Measurements from ENCODE around the gene CPB2. TPM values are rescaled to one million over a fixed set of nuclear protein-coding genes. Genes with fewer than 3 reads are reported as not detected.

The CPB2 gene
- total RNA-seq, 4 donors from 2014 or later = not detected

GRCh38 chr13:46126552-46127357 is 21.9 kb upstream of the CPB2 start:
- ATAC-seq (ENCODE audit: low FRiP score) = peak; percentile 90
- no peak for DNase-seq (ENCODE audit: low spot score)
- peak in 2 of 3 donors; percentile 4 to 23 for TF ChIP-seq CTCF (IDR thresholded peaks at IDR 0.05)

GRCh38 chr13:46126056-46126455 is 21.2 kb upstream of the CPB2 start:
- no peak for TF ChIP-seq CTCF (IDR thresholded peaks at IDR 0.05)
- ATAC-seq (ENCODE audit: low FRiP score) (no peak), DNase-seq (ENCODE audit: low spot score) (no peak)

GRCh38 chr13:46124967-46125933 is 20.4 kb upstream of the CPB2 start:
- ATAC-seq (ENCODE audit: low FRiP score) = no peak
- DNase-seq (ENCODE audit: low spot score) = no peak
- no peak for TF ChIP-seq CTCF (IDR thresholded peaks at IDR 0.05)

GRCh38 chr13:46124531-46124966 is 19.7 kb upstream of the CPB2 start:
- TF ChIP-seq CTCF (IDR thresholded peaks at IDR 0.05) = no peak
- no peak for ATAC-seq (ENCODE audit: low FRiP score)
- no peak for DNase-seq (ENCODE audit: low spot score)

- TF ChIP-seq CTCF (IDR thresholded peaks at IDR 0.05) = no peak
- ATAC-seq (ENCODE audit: low FRiP score) = no peak
- no peak for DNase-seq (ENCODE audit: low spot score)
These were observed 17.5 kb upstream of the CPB2 start for GRCh38 chr13:46122304-46122703.

- no peak for TF ChIP-seq CTCF (IDR thresholded peaks at IDR 0.05)
- no peak for ATAC-seq (ENCODE audit: low FRiP score)
These were observed 16.8 kb upstream of the CPB2 start for GRCh38 chr13:46121597-46122163.

More at GRCh38 chr13:46121597-46122163, 16.8 kb upstream of the CPB2 start:
- DNase-seq (ENCODE audit: low spot score) = no peak
